ENCODE results near the gene GCNT1. TPM values are rescaled to one million over a fixed set of nuclear protein-coding genes. Genes with fewer than 3 reads are reported as not detected.
"Not testable (repeated sequence)": the region's sequence is repeated elsewhere in the genome, so short reads cannot be mapped to it uniquely, and the experiment has no call there.

GCNT1 gene
- 6.8 and 7.6 TPM in 2 replicates for total RNA-seq

DNA sequence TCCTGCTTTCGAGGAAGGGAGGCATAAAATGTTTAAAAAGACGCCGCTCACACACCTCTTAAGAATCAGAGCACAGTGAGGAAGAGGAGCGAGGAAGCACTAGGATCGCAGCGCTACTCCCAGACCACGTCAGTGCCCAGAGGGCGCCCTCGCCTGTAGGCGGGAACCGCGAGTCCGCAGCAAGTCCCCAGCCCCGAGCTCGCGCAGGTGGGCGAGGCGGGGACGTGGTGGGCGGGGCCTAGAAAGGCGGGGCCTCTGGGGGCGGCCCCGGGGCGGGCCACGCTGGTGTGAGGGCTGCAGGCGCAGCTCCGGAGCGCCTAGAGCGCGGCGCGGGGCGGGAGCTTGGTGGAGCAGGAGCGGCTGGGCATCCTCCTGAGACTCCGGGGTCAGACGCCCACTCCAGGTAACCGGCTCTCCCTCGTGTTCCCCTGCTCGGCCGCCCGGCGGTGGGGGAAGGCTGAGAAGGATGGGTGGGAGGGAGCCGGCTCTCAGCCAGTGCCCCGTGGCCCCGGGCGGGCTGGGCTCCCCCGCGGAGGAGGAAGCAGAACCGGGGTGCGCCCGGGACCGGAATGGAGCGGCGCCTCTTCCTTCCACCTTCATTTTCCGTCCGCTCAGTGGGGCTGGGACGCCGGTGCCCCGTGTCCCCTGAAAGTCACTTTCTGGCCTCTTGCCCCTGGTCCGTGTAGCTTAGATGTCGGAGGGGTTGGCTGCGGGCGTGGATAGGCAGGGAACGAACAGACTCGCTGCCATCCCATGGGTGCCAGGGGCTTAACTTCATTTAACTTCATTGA lies at the start of gene GCNT1:
GCNT1 (plus strand) TSS at position 280 of the 791 bp plus-strand sequence. CDS start 43,200 bp downstream, outside the sequence.
- intact Hi-C loops (cut with micrococcal nuclease), result loop anchor here (1.0 to 10.0 kb wide), 13 partner anchors 12 to 1836 kb away; partner anchors contain the start of genes CARNMT1, CEP78, PCSK5 and PSAT1

DNA sequence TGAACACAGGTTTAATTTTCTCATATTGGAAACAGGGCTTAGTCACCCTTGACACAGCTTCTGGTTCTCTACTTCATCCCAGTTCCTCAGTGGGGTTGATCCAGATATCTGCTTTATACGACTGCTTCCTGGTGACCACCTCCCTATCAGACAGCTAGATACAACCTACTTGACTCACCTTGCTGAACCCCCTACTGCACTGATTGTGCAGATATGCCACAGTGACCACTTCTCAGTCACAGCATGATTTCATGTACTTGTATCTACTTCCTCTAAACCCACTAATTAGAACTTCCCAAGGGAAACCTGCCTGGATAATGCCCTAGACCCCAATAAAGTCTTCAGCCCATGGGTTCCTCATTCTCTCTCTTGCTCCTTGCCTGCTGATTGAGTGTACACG lies 46.3 kb upstream of the GCNT1 start:
- intact Hi-C loops (cut with micrococcal nuclease), result loop anchor here (1.0 kb wide), 1 partner anchor 7 kb away; no protein-coding TSS in a partner anchor

DNA sequence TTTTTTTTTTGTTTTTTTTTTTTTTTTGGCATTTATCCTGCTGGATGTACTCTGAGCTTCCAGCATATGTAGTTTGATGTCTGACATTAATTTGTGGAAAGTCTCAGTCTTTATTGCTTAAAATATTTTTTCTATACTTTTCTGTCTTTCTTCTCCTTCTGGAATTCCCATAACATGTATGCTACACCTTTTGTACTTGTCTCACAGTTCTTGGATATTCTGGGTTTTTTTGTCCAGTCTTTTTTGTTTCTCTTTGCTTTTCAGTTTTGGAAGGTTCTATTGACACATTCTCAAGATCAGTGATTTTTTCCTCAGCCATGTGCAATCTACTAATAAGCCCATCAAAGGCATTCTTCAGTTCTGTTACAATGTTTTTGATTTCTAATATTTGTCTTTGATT lies 45.3 kb upstream of the GCNT1 start:
- intact Hi-C loops (cut with micrococcal nuclease), result loop anchor here (1.0 kb wide), 1 partner anchor 8 kb away; no protein-coding TSS in a partner anchor

DNA sequence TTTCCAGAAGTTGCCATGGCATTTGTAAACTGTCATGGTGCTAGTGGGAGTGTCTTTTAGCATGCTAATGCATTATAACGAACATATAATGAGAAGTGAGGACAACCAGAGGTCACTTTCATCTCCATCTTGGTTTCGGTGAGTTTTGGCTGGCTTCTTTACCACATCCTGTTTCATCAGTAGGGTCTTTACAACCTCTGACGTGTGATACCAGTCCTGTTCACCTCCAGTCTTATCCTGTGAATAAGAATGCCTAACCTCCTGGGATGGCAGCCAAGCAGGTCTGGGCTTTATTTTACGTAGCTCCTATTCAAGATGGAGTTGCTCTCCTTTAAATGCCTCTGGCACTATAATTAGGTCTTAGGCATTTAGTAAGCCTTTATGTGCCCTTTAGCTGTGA lies 44.3 kb upstream of the GCNT1 start:
- intact Hi-C loops (cut with micrococcal nuclease), result no loop called here

DNA sequence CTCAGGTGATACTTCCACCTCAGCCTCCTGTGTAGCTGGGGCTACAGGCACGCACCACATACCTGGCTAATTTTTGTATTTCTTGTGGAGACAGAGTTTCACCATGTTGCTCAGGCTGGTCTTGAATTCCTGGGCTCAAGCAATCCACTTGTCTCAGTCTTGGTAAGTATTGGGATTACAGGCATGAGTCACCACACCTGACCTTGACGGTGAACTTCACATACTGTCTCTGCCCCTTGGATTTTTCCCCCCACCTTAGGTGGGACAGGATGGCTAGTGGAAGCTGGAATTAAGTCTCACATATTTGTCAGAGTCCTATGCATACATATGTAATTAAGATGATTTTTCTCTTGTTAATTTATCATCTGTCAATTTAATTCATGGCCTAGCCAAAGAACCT lies 43.8 kb upstream of the GCNT1 start:
- intact Hi-C loops (cut with micrococcal nuclease), result no loop called here

DNA sequence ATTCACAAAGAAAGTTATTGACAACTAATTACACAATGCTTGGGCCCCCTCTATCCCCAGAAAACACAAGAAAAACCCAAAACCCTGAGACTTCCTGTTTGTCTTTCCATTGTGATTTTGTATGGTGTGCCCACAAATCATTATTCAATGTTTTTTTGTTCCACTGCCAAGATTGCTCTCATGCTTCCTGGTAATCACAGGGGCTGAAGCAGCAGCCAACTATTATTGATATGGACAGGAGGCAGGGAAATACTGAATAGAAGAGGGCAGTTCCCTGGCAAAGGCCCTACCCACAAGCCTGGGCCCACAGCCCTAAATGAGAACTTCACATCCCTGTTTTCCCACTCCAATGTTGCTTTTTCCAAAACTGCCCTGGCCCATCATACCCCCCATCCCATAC lies 43.3 kb upstream of the GCNT1 start:
- intact Hi-C loops (cut with micrococcal nuclease), result no loop called here

DNA sequence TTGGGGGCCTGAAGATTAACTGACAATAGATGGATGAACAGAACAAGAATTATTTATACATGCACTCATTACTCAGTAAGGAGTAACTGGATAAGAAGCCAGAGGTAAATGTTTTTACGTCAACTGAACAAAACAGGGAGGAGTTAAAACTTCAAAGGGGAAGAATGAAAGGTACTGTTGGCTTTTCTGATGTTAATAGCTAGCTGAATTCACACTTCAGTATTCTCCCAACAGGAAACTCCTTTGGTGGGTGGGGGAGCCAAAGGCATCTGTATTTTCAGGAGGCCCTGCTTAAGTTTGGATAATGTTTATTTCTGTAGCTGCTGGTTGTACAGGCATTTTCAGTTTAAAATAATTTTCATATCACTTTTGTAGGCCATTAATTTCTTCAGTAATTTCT lies 41.6 kb upstream of the GCNT1 start:
- intact Hi-C loops (cut with micrococcal nuclease), result no loop called here

DNA sequence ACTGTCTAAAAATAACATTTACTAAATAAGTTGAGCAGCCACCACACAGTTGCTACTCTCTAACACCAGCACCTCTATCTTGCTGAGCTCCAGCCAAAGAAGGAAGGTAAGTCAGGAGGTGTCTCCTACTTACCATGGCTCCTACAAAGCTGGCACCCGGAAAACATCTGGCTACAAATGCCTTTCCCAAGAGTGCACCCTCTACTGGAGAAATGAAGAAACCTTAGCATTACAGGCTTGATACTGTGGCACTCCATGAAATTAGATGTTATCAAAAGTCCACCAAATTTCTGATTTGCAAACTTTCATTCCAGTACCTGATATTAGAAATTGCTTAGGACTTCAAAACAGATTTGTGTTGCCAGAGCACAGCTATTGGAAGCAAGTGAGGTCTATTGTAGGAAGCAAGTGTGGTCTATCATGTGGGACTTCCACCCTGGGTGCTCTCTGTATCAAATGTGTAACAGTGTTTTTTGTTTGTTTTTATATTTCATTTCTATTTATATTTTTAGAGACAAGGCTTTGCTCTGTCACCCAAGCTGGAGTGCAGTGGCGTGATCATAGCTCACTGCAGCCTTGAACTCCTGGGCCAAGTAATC lies 39.1 kb upstream of the GCNT1 start:
- intact Hi-C loops (cut with micrococcal nuclease), result no loop called here

DNA sequence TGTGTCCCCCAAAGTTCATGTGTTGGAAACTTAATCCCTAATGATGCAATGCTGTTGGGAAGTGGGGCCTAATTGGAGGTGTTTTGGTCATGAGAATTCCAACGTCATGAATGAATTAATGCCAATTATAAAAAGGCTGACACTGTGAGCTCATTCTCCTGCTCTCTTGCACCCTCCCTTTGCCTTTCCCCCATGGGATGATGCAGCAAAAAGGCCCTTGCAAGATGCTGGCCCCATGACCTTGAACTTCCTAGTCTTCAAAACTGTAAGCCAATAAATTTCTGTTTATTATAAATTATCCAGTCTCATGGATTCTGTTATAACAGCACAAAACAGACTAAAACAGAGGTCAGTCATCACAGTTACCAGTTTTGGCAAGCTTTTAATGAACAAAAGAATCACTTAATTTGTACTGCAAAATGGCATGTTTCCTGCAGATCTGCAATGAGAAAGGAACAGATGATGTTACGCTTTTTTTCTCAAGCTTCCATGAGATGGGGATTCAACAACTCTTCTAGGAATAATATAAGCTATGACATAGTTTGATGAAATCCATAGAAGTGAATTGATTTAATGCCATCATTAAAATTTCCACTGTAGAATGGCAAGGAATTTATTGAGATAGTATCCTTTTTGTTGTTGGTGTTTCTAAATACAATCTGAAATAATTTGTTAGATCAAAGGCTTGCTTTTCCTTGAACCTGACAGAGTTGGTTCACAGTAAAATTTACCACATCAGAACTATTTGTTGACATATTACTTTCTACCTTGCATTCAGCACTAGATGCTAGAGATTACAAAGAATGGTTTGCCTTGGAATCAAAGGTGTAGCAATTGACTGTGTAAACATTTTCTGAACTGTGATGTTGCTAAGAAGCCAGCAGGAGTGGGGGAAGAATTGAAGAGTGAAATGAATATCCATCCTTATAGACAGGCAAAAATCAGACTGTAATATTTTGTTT lies 35.5 kb upstream of the GCNT1 start:
- intact Hi-C loops (cut with micrococcal nuclease), result loop anchor here (2.0 kb wide), 1 partner anchor 15 kb away; no protein-coding TSS in a partner anchor

DNA sequence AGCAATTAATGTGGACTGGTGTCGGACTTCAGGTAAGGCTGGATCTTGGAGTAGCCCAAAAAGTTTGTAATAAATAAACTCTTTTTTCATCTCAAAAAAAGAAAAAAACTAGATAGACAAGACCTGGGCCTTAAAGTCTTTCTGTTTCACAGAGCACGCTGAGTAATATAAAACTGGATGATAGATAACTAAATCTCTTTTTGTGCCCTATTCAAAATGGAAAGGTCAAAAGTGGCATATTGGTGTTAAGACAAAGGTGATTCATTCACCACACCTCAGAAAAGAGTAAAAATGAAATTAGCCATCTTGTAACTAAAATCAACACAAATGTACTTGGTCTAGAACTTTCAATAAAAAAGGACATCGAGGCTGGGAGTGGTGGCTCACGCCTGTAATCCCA lies 34.5 kb upstream of the GCNT1 start:
- intact Hi-C loops (cut with micrococcal nuclease), result loop anchor here (2.0 kb wide), 1 partner anchor 14 kb away; no protein-coding TSS in a partner anchor

DNA sequence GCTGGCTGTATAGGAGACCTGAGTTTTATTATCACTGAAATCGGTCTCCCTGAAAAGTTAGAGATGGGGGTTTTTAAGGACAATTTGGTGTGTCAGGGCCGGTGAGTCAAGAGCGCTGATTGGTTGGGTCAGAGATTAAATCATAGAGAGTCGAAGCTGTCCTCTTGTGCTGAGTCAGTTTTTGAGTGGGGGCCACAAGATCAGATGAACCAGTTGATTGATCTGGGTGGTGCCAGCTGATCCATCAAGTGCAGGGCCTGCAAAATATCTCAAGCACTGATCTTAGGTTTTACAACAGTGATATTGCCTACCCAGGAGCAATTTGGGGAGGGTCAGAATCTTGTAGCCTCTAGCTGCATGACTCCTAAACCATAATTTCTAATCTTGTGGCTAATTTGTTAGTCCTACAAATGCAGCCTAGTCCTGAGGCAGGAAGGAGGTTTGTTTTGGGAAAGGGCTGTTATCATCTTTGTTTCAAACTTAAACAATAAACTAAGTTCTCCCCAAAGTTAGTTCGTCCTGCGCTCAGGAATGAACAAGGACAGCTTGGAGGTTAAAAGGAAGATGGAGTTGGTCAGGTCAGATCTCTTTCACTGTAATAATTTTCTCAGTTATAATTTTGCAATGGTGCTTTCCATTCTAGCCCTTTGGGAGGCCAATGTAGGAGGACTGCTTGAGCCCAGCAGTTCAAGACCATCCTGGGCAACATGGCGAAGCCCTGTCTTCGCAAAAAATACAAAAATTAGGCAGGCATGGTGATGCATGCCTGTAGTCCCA lies 33.1 kb upstream of the GCNT1 start:
- intact Hi-C loops (cut with micrococcal nuclease), result loop anchor here (2.0 kb wide), 1 partner anchor 13 kb away; no protein-coding TSS in a partner anchor

DNA sequence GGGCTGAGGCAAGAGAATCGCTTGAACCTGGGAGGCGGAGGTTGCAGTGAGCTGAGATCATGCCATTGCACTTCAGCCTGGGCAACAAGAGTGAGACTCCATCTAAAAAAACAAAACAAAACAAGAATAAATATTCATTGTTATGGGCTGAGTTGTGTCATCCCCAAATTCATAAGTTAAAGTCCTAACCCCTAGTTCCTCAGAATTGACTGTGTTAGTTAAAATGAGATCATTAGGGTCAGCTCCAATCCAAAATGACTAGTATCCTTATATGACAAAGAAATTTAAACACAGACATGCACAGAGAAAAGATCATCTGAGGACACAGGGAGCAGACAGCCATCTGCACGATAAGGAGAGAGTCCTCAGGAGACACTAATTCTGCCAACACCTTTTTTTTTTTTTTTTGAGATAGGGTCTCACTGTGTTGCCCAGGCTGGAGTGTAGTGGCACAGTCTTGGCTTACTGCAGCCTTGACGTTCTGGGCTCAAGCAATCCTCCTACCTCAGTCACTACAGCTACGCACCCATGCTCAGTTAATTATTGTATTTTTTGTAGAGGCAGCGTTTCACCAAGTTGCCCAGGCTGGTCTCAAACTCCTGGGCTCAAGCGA lies 32.1 kb upstream of the GCNT1 start:
- intact Hi-C loops (cut with micrococcal nuclease), result no loop called here

DNA sequence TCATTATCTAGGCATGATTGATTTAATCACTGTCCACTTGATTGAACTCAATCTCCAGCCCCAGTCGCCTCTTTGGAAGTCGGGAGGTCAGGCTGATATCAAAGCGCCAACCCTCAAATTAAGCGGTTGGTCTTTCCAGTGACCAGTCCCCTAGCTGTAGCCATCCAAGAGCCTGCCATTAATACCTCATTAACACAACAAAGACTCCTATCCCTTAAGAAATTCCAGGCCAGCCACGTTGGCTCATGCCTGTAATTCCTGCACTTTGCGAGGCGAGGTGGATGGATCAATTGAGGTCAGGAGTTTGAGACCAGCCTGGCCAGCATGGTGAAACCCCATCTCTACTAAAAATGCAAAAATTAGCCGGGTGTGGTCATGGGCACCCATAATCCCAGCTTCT lies 27.4 kb upstream of the GCNT1 start:
- intact Hi-C loops (cut with micrococcal nuclease), result no loop called here

DNA sequence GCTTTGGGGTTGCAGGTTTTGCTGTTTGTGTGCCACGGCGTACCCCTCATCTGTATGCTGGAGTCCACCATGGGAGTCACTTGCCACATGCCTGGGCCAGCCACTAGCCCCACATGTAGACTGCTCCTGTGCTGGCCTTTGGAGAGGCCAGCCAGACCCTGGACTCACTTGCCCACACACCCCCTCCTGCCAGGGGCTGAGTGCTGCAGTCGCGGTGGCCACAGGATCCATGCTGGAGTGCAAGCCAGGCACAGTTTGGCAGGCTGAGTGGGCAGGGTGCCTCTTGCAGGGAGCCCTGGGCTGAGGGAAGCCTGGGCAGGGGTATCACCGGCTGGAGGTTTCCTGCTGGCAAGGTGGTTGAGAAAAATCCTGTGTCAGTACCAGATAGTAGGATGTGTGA lies 25.6 kb upstream of the GCNT1 start:
- intact Hi-C loops (cut with micrococcal nuclease), result no loop called here

DNA sequence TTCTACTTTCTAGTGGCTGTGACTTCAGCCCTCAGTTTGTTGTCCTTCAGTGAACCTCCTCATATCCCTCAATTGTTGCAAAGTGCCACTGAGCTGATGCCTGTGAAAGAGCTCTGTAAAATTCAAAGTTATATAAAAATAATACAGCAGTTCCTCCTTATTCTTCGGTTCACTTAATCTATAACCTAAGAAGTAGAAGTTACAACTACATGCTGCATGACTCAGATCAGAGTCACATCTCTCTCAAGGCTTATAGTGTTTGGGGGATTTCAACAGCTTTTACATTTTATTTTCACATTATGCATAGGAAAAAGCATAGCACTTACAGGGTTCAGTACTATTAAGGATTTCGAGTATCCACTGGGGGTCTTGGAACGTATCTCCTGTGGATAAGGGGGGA lies 25.1 kb upstream of the GCNT1 start:
- intact Hi-C loops (cut with micrococcal nuclease), result no loop called here

DNA sequence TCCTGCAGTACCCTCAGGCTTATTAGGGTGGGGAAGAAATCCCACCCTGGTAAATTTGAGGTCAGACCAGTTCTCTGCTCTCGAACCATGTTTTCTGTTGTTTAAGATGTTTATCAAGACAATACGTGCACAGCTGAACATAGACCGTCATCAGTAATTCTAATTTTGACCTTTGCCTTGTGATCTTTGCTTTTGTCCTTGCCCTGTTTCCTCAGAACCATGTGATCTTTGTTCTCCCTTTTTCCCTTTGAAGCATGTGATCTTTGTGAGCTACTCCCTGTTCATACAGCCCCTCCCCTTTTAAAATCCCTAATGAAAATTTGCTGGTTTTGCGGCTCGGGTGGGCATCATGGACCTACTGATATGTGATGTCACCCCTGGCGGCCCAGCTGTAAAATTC lies 24.1 kb upstream of the GCNT1 start:
- intact Hi-C loops (cut with micrococcal nuclease), result not testable (repeated sequence)

DNA sequence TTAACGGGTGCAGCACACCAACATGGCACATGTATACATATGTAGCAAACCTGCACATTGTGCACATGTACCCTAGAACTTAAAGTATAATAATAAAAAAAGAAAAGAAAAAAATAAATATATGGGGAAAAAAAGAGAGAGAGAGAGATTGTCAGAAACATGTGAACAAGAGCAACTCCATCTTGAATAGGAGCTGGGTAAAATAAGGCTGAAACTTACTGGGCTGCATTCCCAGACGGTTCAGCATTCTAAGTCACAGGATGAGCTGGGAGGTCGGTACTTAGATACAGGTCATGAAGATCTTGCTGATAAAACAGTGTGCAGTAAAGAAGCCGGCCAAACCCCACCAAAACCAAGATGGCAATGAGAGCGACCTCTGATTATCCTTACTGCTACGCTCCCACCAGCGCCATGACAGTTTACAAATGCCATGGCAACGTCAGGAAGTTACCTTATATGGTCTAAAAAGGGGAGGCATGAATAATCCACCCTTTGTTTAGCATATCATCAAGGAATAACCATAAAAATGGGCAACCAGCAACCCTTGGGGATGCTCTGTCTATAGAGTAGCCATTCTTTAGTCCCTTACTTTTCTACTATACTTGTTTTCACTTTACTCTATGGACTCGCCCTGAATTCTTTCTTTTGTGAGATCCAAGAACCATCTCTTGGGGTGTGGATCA lies 21.8 kb upstream of the GCNT1 start:
- intact Hi-C loops (cut with micrococcal nuclease), result not testable (repeated sequence)

DNA sequence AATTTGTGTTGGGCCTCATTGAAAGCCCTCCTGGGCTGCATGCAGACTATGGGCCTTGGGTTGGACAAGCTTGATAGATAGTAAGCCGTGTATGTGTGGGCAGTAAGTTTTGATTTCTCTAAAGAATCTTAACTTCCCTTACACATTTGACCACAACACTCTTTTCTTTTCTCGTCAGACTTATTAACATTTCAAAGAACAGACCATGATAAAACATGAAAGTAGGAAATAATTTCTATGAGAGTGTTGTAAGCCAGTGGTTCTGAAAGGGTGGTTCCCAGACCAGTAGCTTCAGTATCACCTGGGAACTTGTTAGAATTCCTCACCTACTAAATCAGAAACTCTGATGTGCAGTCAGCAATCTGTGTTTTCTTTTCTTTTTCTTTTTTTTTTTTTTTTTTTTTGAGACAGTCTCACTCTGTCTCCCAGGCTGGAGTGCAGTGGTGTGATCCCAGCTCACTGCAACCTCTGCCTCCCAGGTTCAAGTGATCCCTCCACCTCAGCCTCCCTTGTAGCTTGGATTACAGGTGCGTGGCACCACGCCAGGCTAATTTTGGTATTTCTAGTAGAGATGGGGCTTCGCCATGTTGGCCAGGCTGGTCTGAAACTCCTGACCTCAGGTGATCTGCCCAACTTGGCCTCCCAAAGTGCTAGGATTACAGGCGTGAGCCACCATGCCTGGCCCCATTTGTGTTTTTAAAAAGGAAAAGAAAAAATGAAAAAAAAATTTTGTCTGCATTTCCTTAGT lies 20.0 kb upstream of the GCNT1 start:
- intact Hi-C loops (cut with micrococcal nuclease), result loop anchor here (2.0 kb wide), 1 partner anchor 14 kb away; no protein-coding TSS in a partner anchor

All from T-helper 1 cell treated with Interleukin-12 subunit alpha and Interleukin-12 subunit beta and Interleukin-4 antibody, amounts not matched to agents 30 ng/mL and 1 ng/mL, for 36 hours (primary cell).